ENCODE results near the gene NAA10. TPM values are rescaled to one million over a fixed set of nuclear protein-coding genes. Genes with fewer than 3 reads are reported as not detected.

The NAA10 gene
- polyA plus RNA-seq, 1 donor from 2014 or later = 117 TPM

GRCh38 chrX:153925739-153926551 is 8.9 kb downstream of the NAA10 start, which contains the start of gene ARHGAP4:
Gene ARHGAP4 (minus strand): TSS chrX:153926264. CDS start chrX:153926202, 62 bp downstream.
- no peak within 1 kb of the TSS for H2AFZ ChIP-seq (ENCODE audit: low read depth, low read length)
- H3K36me3 ChIP-seq (ENCODE audit: insufficient read depth, low read length) = no peaks in the 10 kb centered on the region
- no peaks in the 10 kb centered on the region for H3F3A ChIP-seq (ENCODE audit: insufficient read depth, low read length, poor library complexity, severe bottlenecking)
- no peak within 1 kb of the TSS for H3K4me2 ChIP-seq (ENCODE audit: low read length)
- H3K27ac ChIP-seq (ENCODE audit: low read length) = peak within 1 kb of the TSS; percentile 94
- H4K20me1 ChIP-seq (ENCODE audit: insufficient read depth) = no peaks in the 10 kb centered on the region
- H3K9ac ChIP-seq (ENCODE audit: low read length) = peak within 1 kb of the TSS; percentile 92
- H3K27me3 ChIP-seq (ENCODE audit: insufficient read depth, low read depth, low read length) = no peaks in the 10 kb centered on the region
- no peaks in the 10 kb centered on the region for H3K9me3 ChIP-seq (ENCODE audit: low read length)
- no peaks in the 10 kb centered on the region for H3K9me2 ChIP-seq (ENCODE audit: insufficient read depth, low read length)
- no peaks in the 10 kb centered on the region for H3K79me2 ChIP-seq (replicated peaks; ENCODE audit: insufficient read depth, low read length)
- TF ChIP-seq REST (IDR thresholded peaks at IDR 0.05; ENCODE audit: borderline replicate concordance) (no peak), POLR2AphosphoS5 (IDR thresholded peaks at IDR 0.05) (no peak)
- H3K4me3 ChIP-seq (ENCODE audit: low read length) = peak within 1 kb of the TSS; percentile 71

- Histone ChIP-seq H2AFZ (ENCODE audit: low read depth, low read length) (no peak overlapping the region), H3K27me3 (ENCODE audit: insufficient read depth, low read depth, low read length) (no peaks in the 10 kb centered on the region), H3K9me3 (ENCODE audit: low read length) (no peaks in the 10 kb centered on the region), H3F3A (ENCODE audit: insufficient read depth, low read length, poor library complexity, severe bottlenecking) (no peaks in the 10 kb centered on the region), H3K4me3 (ENCODE audit: low read length) (no peak overlapping the region), H3K27ac (ENCODE audit: low read length) (no peak overlapping the region), H3K36me3 (ENCODE audit: insufficient read depth, low read length) (no peaks in the 10 kb centered on the region), H3K79me2 (replicated peaks; ENCODE audit: insufficient read depth, low read length) (no peaks in the 10 kb centered on the region), H3K9me2 (ENCODE audit: insufficient read depth, low read length) (no peaks in the 10 kb centered on the region), H3K9ac (ENCODE audit: low read length) (no peak overlapping the region), H3K4me2 (ENCODE audit: low read length) (no peak overlapping the region), H4K20me1 (ENCODE audit: insufficient read depth) (no peaks in the 10 kb centered on the region)
- no peak for TF ChIP-seq REST (IDR thresholded peaks at IDR 0.05; ENCODE audit: borderline replicate concordance)
- no peak for TF ChIP-seq POLR2AphosphoS5 (IDR thresholded peaks at IDR 0.05)
- no peak for TF ChIP-seq EZH2 (IDR thresholded peaks at IDR 0.05; ENCODE audit: borderline replicate concordance, insufficient read depth, low read length, poor library complexity, severe bottlenecking)
- TF ChIP-seq CTCF (IDR thresholded peaks at IDR 0.05; ENCODE audit: poor library complexity, severe bottlenecking) = no peak
Measured at GRCh38 chrX:153925387-153925738, 9.5 kb downstream of the NAA10 start.
